HTR-8/SVneo (cell line): ENCODE results near the gene RFTN1.

Experiments used
- DNase-seq: peaks from one replicate; pipeline ENCODE4 v3.0.0; 2011; ENCODE audit warnings: low spot score, mixed read lengths; ENCODE audit not compliant: insufficient read length
- FAIRE-seq: peaks from 2 replicates; lab custom pipeline; 2011; peaks lifted over from hg19 to GRCh38; lab: Jason Lieb, UNC

Gene RFTN1

GRCh38 chr3:16300307-16300706 lies 213.2 kb downstream of the RFTN1 start:
- no peak for FAIRE-seq

GRCh38 chr3:16299746-16300145 lies 213.8 kb downstream of the RFTN1 start:
- no peak for DNase-seq
- FAIRE-seq, result no peak

More at GRCh38 chr3:16300307-16300706, 213.2 kb downstream of the RFTN1 start:
- no peak for DNase-seq

- DNase-seq (no peak), FAIRE-seq (no peak)
Measured at GRCh38 chr3:16298891-16299290, 214.6 kb downstream of the RFTN1 start.

GRCh38 chr3:16297997-16298885 lies 215.3 kb downstream of the RFTN1 start:
- FAIRE-seq (no peak), DNase-seq (no peak)

GRCh38 chr3:16295298-16295890 lies 218.1 kb downstream of the RFTN1 start:
- DNase-seq (no peak), FAIRE-seq (no peak)

GRCh38 chr3:16294844-16295243 lies 218.7 kb downstream of the RFTN1 start:
- FAIRE-seq (no peak), DNase-seq (no peak)

- no peak for FAIRE-seq
Measured at GRCh38 chr3:16290827-16291196, 222.7 kb downstream of the RFTN1 start.

GRCh38 chr3:16290007-16290826 lies 223.3 kb downstream of the RFTN1 start:
- DNase-seq (peak; percentile 27), FAIRE-seq (no peak)

More at GRCh38 chr3:16290827-16291196, 222.7 kb downstream of the RFTN1 start:
- no peak for DNase-seq

GRCh38 chr3:16289144-16289889 lies 224.2 kb downstream of the RFTN1 start:
- FAIRE-seq, result no peak
- DNase-seq, result no peak

GRCh38 chr3:16288664-16289063 lies 224.8 kb downstream of the RFTN1 start:
- FAIRE-seq (no peak), DNase-seq (no peak)

- FAIRE-seq (no peak), DNase-seq (no peak)
Measured at GRCh38 chr3:16286751-16287543, 226.6 kb downstream of the RFTN1 start.

GRCh38 chr3:16286161-16286560 lies 227.3 kb downstream of the RFTN1 start:
- DNase-seq (no peak), FAIRE-seq (no peak)

- FAIRE-seq, result no peak
- DNase-seq, result no peak
Measured at GRCh38 chr3:16284633-16285032, 228.9 kb downstream of the RFTN1 start.

GRCh38 chr3:16280671-16281070 lies 232.8 kb downstream of the RFTN1 start:
- DNase-seq, result no peak
- FAIRE-seq, result no peak

GRCh38 chr3:16279010-16279801 lies 234.3 kb downstream of the RFTN1 start:
- DNase-seq (no peak), FAIRE-seq (no peak)

- no peak for DNase-seq
- FAIRE-seq, result no peak
Measured at GRCh38 chr3:16277471-16277870, 236.0 kb downstream of the RFTN1 start.

GRCh38 chr3:16273867-16274266 lies 239.6 kb downstream of the RFTN1 start:
- FAIRE-seq (no peak), DNase-seq (no peak)

GRCh38 chr3:16272588-16272987 lies 240.9 kb downstream of the RFTN1 start:
- DNase-seq, result no peak
- FAIRE-seq, result no peak

GRCh38 chr3:16270855-16271254 lies 242.6 kb downstream of the RFTN1 start:
- FAIRE-seq (no peak), DNase-seq (no peak)
